Effector memory CD4-positive, alpha-beta T cell (primary cell): ENCODE measurements around the gene NOL4L.

Source experiments
- DNase-seq, 3 donors: peaks; one replicate each; pipeline ENCODE4 v3.0.0-alpha.2; 2020
- H3K27ac ChIP-seq: 2 replicates; pipeline ENCODE4 v1.7.0; 2013; ENCODE audit warnings: mild to moderate bottlenecking, low read length, moderate library complexity; ENCODE audit not compliant: insufficient read depth, poor library complexity, severe bottlenecking
- H3K27me3 ChIP-seq: replicated peaks from 2 replicates; pipeline ENCODE4 v1.7.0; 2013; ENCODE audit warnings: mild to moderate bottlenecking, low read length; ENCODE audit not compliant: insufficient read depth, control insufficient read depth, poor library complexity, severe bottlenecking
- H3K36me3 ChIP-seq: 2 replicates; pipeline ENCODE4 v1.7.0; 2013; ENCODE audit warnings: mild to moderate bottlenecking, low read length, moderate library complexity; ENCODE audit not compliant: control insufficient read depth, insufficient read depth
- H3K4me1 ChIP-seq: 2 replicates; pipeline ENCODE4 v1.7.0; 2013; ENCODE audit warnings: low read length, mild to moderate bottlenecking; ENCODE audit not compliant: control insufficient read depth, insufficient read depth, poor library complexity, severe bottlenecking
- H3K4me3 ChIP-seq: 2 replicates; pipeline ENCODE4 v1.7.0; 2013; ENCODE audit warnings: low read length, low read depth, mild to moderate bottlenecking; ENCODE audit not compliant: insufficient read depth, poor library complexity, severe bottlenecking
- H3K9me3 ChIP-seq: 2 replicates; pipeline ENCODE4 v1.7.0; 2013; ENCODE audit warnings: mild to moderate bottlenecking, low read length, moderate library complexity; ENCODE audit not compliant: control insufficient read depth

NOL4L gene

DNA sequence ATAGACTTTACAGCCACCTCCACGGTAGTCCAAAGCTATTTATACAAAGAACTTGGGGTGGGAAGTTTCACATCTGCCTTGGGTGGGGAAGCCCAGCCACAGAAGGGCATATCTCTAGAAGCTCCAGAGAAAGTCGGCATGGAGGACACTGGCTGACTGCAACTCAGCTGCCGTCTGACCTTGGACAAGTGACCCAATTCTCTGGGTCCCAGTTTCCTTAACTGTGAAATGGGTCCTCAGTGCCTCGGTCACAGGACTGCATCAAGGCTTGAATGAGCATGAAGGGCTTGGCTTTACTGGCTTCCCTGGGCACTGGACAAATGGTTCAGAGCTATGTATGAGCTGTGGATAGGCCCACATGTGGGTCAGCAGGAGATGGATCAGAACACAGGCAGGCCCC is 58.6 kb downstream of the NOL4L start:
- Histone ChIP-seq H3K9me3 (no peaks in the 10 kb centered on the region), H3K4me3 (no peak overlapping the region), H3K4me1 (peaks cover 65% of the 10 kb centered on the region), H3K36me3 (peaks cover 10% of the 10 kb centered on the region), H3K27me3 (no peaks in the 10 kb centered on the region), H3K27ac (peak overlapping the region; percentile 53)
- no peak for DNase-seq

GRCh38 chr20:32526125-32526524 is 59.0 kb downstream of the NOL4L start:
- no peaks in the 10 kb centered on the region for H3K27me3 ChIP-seq
- no peak for DNase-seq
- peak overlapping the region; percentile 41 for H3K27ac ChIP-seq
- H3K9me3 ChIP-seq = no peaks in the 10 kb centered on the region
- peaks cover 68% of the 10 kb centered on the region for H3K4me1 ChIP-seq
- H3K36me3 ChIP-seq = peaks cover 10% of the 10 kb centered on the region
- H3K4me3 ChIP-seq = no peak overlapping the region

- Histone ChIP-seq H3K27ac (no peak overlapping the region), H3K9me3 (no peaks in the 10 kb centered on the region), H3K27me3 (no peaks in the 10 kb centered on the region), H3K4me3 (no peak overlapping the region), H3K4me1 (peaks cover 68% of the 10 kb centered on the region), H3K36me3 (peaks cover 18% of the 10 kb centered on the region)
- no peak for DNase-seq
These were observed 60.2 kb downstream of the NOL4L start for GRCh38 chr20:32524829-32525501.

GRCh38 chr20:32523613-32524213 is 61.4 kb downstream of the NOL4L start:
- Histone ChIP-seq H3K4me1 (peaks cover 63% of the 10 kb centered on the region), H3K27me3 (no peaks in the 10 kb centered on the region), H3K4me3 (no peak overlapping the region), H3K27ac (peak overlapping the region; percentile 45), H3K9me3 (no peaks in the 10 kb centered on the region), H3K36me3 (peaks cover 29% of the 10 kb centered on the region)
- no peak for DNase-seq

- Histone ChIP-seq H3K36me3 (peaks cover 36% of the 10 kb centered on the region), H3K4me3 (no peak overlapping the region), H3K27me3 (no peaks in the 10 kb centered on the region), H3K27ac (peak overlapping the region; percentile 45), H3K9me3 (no peaks in the 10 kb centered on the region), H3K4me1 (peaks cover 57% of the 10 kb centered on the region)
- DNase-seq = no peak
These were observed 62.1 kb downstream of the NOL4L start for GRCh38 chr20:32522776-32523612.

DNA sequence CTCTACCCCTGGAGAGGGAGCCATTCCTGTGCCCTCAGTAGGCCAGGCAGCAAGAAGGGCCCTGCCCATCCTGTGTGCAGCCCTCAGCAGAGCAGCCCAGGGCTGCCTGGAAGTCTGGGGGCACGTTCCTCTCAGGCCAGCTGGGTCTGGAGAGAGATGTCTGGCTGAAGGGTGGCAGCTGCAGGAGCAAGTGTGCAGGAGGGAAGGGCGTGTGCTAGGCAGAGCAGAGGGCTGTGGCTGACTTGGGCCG is 62.7 kb downstream of the NOL4L start:
- no peak for DNase-seq
- H3K4me3 ChIP-seq = no peak overlapping the region
- H3K9me3 ChIP-seq = no peaks in the 10 kb centered on the region
- H3K36me3 ChIP-seq = peaks cover 40% of the 10 kb centered on the region
- peaks cover 52% of the 10 kb centered on the region for H3K4me1 ChIP-seq
- no peaks in the 10 kb centered on the region for H3K27me3 ChIP-seq
- peak overlapping the region; percentile 45 for H3K27ac ChIP-seq

- Histone ChIP-seq H3K27ac (peak overlapping the region; percentile 49), H3K36me3 (peaks cover 40% of the 10 kb centered on the region), H3K9me3 (no peaks in the 10 kb centered on the region), H3K27me3 (no peaks in the 10 kb centered on the region), H3K4me1 (peaks cover 52% of the 10 kb centered on the region), H3K4me3 (no peak overlapping the region)
- peak; percentile 45 to 65 (median 51) for DNase-seq
These were observed 63.2 kb downstream of the NOL4L start for GRCh38 chr20:32521780-32522525.

- no peak overlapping the region for H3K27ac ChIP-seq
- H3K4me3 ChIP-seq = no peak overlapping the region
- H3K4me1 ChIP-seq = peaks cover 44% of the 10 kb centered on the region
- H3K36me3 ChIP-seq = peaks cover 44% of the 10 kb centered on the region
- no peaks in the 10 kb centered on the region for H3K9me3 ChIP-seq
- H3K27me3 ChIP-seq = no peaks in the 10 kb centered on the region
- no peak for DNase-seq
These were observed 64.3 kb downstream of the NOL4L start for GRCh38 chr20:32520927-32521203.

DNA sequence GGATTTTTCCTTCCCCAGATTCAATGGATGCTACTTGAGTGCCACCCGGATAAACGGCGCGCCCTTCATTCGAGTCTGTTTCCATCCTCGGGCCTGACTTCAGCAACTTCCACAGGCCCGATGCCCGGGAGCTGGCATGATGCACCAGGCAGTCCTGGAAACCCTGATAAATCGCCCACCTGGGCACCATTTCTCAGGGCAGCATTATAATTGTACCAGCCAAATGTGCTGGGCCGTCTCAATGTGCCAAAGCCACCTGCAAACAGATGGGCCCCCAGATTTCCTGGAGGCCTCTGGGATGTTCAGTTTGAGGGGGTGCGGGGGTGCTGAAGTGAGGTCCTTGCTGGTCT is 65.8 kb downstream of the NOL4L start:
- Histone ChIP-seq H3K4me1 (peaks cover 43% of the 10 kb centered on the region), H3K9me3 (no peaks in the 10 kb centered on the region), H3K27ac (no peak overlapping the region), H3K36me3 (peaks cover 53% of the 10 kb centered on the region), H3K27me3 (no peaks in the 10 kb centered on the region), H3K4me3 (no peak overlapping the region)
- no peak for DNase-seq
